Mucosa of descending colon (tissue), 3 donors: Measurements from ENCODE around the gene GRIPAP1. TPM values are rescaled to one million over a fixed set of nuclear protein-coding genes. Genes with fewer than 3 reads are reported as not detected.

Experiments
- ATAC-seq: fragments of 200-7000 bp; cut with Tn5 transposase; one replicate; pipeline ENCODE4 v1.9.1; 2020; ENCODE audit warnings: mild to moderate bottlenecking, moderate library complexity
- DNase-seq, 3 donors: peaks; one replicate each; pipeline ENCODE4 v3.0.0-alpha.2; 2020
- H3K36me3 ChIP-seq: fragments of 200-600 bp; one replicate; pipeline ENCODE4 v1.8.0; 2021; ENCODE audit warnings: low read depth, mild to moderate bottlenecking
- H3K4me1 ChIP-seq: fragments of 200-600 bp; one replicate; pipeline ENCODE4 v1.8.0; 2021; ENCODE audit warnings: low read depth, mild to moderate bottlenecking
- H3K4me3 ChIP-seq: fragments of 200-600 bp; one replicate; pipeline ENCODE4 v1.8.0; 2021; ENCODE audit warnings: mild to moderate bottlenecking
- H3K9me3 ChIP-seq: fragments of 200-600 bp; one replicate; pipeline ENCODE4 v1.8.0; 2021; ENCODE audit warnings: mild to moderate bottlenecking
- intact Hi-C, 2 donors: fragments of 100-400 bp; cut with DNase I in 1 of 2; cut with micrococcal nuclease in 1 of 2; formaldehyde crosslinking; loops; one replicate each; pipeline versions ENCODE4 v1.11.0 to v1.11.1; 2022; cut with DNase I, micrococcal nuclease
- total RNA-seq, 3 donors: library from RNA; stranded (reverse); fragmentation: NEBNext Ultra II Directional in 2 of 3; extraction: Animal tissue kit (Norgen Biotek cat#: 25700) in 2 of 3; gene quantifications; one replicate each; pipeline versions ENCODE4 v1.2.1 to v1.2.4, GENCODE V29; 2021 to 2023
- TF ChIP-seq, protein P1 (sequence below): fragments of 200-600 bp; IDR thresholded peaks from one replicate; pipeline ENCODE4 v1.8.0; 2022; ENCODE audit warnings: antibody characterized with exemption, mild to moderate bottlenecking
- donor health status: DM: no; HTN: no; CAD: no; lungs with moderate emphysema.
- donor health status: DM: no; HTN: no; CAD: no.
- donor health status: DM: no; HTN: yes; CAD: no.

GRIPAP1 gene
- total RNA-seq, 3 donors from 2014 or later, result 39.5 to 48.9 (median 47.5) TPM

DNA sequence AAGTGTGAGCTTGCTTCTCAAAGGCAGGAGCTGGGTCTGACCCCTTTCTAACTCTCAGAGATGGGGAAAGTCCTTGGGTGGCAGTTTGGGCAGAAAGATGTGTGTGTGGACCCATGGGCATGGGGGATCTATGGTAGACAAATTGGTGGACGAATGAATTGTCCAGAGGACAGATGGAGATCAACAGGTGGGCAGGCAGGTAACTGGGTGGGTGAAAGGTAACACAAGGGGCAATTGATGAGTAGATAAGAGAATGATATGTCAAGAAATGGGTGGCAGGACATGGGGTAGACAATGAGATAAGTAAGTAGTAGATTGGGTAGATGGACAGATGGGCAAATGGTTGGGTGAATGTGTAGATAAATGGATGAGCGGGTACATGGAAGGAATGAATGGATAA is 27.5 kb downstream of the GRIPAP1 start:
- TF ChIP-seq, protein P1, sequence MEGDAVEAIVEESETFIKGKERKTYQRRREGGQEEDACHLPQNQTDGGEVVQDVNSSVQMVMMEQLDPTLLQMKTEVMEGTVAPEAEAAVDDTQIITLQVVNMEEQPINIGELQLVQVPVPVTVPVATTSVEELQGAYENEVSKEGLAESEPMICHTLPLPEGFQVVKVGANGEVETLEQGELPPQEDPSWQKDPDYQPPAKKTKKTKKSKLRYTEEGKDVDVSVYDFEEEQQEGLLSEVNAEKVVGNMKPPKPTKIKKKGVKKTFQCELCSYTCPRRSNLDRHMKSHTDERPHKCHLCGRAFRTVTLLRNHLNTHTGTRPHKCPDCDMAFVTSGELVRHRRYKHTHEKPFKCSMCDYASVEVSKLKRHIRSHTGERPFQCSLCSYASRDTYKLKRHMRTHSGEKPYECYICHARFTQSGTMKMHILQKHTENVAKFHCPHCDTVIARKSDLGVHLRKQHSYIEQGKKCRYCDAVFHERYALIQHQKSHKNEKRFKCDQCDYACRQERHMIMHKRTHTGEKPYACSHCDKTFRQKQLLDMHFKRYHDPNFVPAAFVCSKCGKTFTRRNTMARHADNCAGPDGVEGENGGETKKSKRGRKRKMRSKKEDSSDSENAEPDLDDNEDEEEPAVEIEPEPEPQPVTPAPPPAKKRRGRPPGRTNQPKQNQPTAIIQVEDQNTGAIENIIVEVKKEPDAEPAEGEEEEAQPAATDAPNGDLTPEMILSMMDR, result no peak
- Histone ChIP-seq H3K36me3 (no peaks in the 10 kb centered on the region), H3K9me3 (no peaks in the 10 kb centered on the region), H3K4me1 (no peaks in the 10 kb centered on the region), H3K4me3 (no peak overlapping the region)
- intact Hi-C loops, result no loop called here
- ATAC-seq (no peak), DNase-seq (no peak)

GRCh38 chrX:48974033-48974432 is 28.0 kb downstream of the GRIPAP1 start:
- Histone ChIP-seq H3K4me1 (no peaks in the 10 kb centered on the region), H3K36me3 (no peaks in the 10 kb centered on the region), H3K9me3 (no peaks in the 10 kb centered on the region), H3K4me3 (no peak overlapping the region)
- no peak for ATAC-seq
- intact Hi-C loops, result no loop called here
- no peak for DNase-seq
- TF ChIP-seq, protein P1, result no peak

GRCh38 chrX:48972220-48973164 is 29.6 kb downstream of the GRIPAP1 start:
- ATAC-seq, result peak; percentile 65
- Histone ChIP-seq H3K4me1 (no peaks in the 10 kb centered on the region), H3K4me3 (no peak overlapping the region), H3K36me3 (no peaks in the 10 kb centered on the region), H3K9me3 (no peaks in the 10 kb centered on the region)
- peak in 2 of 3 donors; percentile 35 to 71 for DNase-seq
- intact Hi-C loops, result no loop called here
- TF ChIP-seq, protein P1, result peak; percentile 26

DNA sequence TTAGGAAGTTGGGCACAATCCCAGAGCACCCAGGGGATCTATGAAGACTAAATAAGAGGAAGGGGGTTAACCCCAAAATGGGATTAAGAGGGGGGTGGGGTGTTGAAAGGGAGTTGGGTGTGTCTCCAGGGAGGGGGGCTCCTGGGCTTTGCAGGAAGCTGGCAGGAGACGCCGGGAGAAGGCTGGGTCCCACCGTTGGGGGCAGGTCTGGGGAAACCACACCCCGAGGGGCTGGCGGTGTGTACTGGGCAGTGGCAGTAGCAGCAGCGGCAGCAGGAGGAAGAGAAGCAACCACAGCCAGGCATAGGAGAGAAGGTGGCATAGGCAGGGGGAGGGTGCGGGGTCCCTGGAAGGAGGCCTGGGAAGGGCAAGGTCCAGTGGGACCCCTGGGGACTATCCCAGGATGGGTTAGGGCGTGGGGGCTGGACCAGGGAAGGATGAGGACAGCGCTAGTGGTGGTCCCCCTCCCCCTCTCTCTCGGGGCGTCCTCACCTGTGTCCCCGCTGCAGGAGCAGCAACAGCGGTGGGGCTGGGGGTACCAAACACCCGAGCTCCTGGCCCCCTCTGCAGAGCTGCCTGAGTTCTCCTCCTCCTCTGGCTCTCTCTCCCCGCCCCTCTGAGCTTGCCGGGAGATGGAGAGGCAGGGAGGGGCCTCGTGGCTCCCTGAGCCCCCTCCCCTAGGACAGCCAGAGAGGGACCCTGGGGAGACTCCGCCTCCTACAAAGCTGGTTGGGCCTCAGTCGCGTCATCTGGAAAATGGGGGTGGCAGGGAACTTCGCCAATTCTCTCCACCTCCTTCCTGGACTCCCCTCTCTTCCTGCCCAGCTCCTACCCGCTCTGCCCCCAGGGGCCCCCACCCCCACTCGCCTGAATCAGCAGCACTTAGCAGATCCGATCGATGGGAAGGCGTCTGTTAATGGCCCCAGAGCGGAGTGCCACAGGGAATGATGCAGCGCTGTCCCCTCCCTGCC is 30.5 kb downstream of the GRIPAP1 start, which contains the start of gene KCND1:
KCND1 (minus strand) TSS at position 596 of the 971 bp plus-strand sequence. CDS start 1,573 bp downstream, outside the sequence.
- ATAC-seq (peak; percentile 25), DNase-seq (peak in 2 of 3 donors; percentile 29 to 60)
- Histone ChIP-seq H3K36me3 (no peaks in the 10 kb centered on the region), H3K4me1 (no peaks in the 10 kb centered on the region), H3K9me3 (no peaks in the 10 kb centered on the region), H3K4me3 (no peak within 1 kb of the TSS)
- intact Hi-C loops, result no loop called here
- TF ChIP-seq, protein P1, result no peak

- intact Hi-C loops, result no loop called here
These were observed 32.6 kb downstream of the GRIPAP1 start for GRCh38 chrX:48969471-48969870.

More at GRCh38 chrX:48969471-48969870, 32.6 kb downstream of the GRIPAP1 start:
- ATAC-seq (no peak), DNase-seq (no peak)
- no peaks in the 10 kb centered on the region for H3K36me3 ChIP-seq
- TF ChIP-seq, protein P1, result no peak
- H3K9me3 ChIP-seq, result no peaks in the 10 kb centered on the region
- no peaks in the 10 kb centered on the region for H3K4me1 ChIP-seq
- H3K4me3 ChIP-seq, result no peak overlapping the region
